Epithelial cell of esophagus (primary cell): Measurements from ENCODE around the gene ZNF300.

Source experiments
- DNase-seq: peaks from one replicate; pipeline ENCODE4 v3.0.0; 2010; ENCODE audit warnings: low read depth
- H3K4me3 ChIP-seq: 2 replicates; pipeline ENCODE4 v1.5.1; 2011; ENCODE audit warnings: mild to moderate bottlenecking, low read length, control low read depth
- CTCF ChIP-seq: IDR thresholded peaks from 2 replicates; pipeline ENCODE4 v1.5.1; 2011; ENCODE audit warnings: low read depth, mild to moderate bottlenecking, low read length, control low read depth, inconsistent platforms; ENCODE audit not compliant: insufficient read depth; ENCODE audit errors: missing control alignments

The ZNF300 gene

DNA sequence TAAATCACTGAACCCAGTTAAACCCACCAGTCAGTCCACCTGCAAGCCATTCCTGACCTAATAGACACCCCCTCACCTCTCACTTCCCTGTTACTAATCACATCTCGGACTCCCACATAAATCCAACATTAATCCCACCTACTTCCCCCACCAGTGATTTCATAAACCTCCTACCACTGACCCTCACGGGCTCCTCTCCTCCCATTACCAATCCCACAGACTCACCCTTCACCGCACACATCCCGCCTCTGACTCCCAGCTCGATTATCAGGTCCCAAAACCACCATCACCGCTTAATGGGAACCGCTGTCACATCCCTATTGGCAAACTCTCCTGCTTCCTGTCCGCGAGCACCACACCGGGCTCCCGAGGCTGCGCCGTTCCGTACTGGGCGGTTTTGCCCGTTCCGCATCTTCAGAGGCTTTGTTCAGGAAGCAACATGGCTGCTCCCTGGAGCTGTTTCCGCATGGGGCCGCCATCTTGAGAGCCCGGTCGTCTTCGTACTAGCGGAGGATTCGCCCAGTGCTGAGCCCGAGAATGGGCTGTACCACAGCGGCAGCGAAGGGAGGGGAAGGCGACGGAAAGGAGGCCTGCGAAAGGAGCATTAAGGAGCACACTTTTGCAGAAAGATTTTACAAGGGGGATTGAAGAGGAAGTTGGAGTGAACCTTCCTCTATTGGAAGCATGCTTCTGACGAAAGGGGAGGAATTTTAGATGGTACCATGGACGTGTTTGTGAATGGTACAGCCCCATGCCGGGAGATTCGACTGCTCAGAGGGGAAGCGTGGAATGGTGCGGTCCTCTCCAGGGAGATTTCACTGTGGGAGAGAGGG lies at the start of gene ZNF300:
Gene ZNF300 (minus strand): TSS at position 502 of the 833 bp plus-strand sequence. CDS start 1,825 bp downstream, outside the sequence.
- DNase-seq, result peak; percentile 96
- TF ChIP-seq CTCF, result no peak
- peak within 1 kb of the TSS; percentile 78 for H3K4me3 ChIP-seq

GRCh38 chr5:150948539-150948938 lies 43.8 kb upstream of the ZNF300 start:
- H3K4me3 ChIP-seq, result no peak overlapping the region
- DNase-seq, result no peak
- no peak for TF ChIP-seq CTCF

GRCh38 chr5:150946351-150946905 lies 41.6 kb upstream of the ZNF300 start:
- H3K4me3 ChIP-seq, result peak overlapping the region; percentile 56
- no peak for TF ChIP-seq CTCF
- peak; percentile 80 for DNase-seq

DNA sequence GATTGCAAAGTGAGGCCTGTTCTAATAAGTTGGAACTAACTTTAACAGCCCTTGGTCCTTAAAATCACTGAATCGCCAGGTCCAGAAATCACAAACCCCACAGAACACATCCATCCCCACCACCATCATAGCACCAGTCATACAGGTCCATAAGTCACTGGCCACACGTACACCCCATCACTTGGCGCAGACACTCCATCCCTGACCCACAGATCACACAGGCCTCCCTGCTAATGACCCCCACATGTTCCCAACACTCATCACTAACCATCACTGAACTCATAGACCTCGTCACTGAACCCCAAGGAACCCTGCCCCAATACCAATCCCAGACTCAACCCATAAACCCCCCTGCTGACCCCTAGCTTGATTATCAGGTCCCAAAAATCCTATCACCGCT lies 41.2 kb upstream of the ZNF300 start:
- DNase-seq, result no peak
- peak overlapping the region; percentile 56 for H3K4me3 ChIP-seq
- TF ChIP-seq CTCF, result no peak

DNA sequence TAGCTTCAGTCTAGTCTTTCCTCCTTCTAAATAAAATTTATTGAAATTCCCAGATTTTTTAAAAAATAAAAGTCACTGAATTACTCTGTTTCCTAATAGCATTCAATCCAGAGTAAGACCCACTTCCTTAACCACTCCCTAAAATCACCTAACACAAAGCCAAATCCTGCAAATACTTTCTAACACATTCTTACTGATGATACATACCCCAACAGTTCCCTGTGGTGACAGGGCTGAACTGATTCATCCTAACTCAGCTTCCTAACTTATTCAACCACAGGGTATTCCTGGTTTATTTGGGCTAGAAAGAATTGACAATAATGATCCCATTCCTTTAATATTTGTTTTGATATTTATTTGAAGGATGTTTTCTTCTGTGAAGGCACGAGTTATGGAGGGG lies 40.7 kb upstream of the ZNF300 start:
- peak overlapping the region; percentile 56 for H3K4me3 ChIP-seq
- TF ChIP-seq CTCF, result no peak
- peak; percentile 61 for DNase-seq

DNA sequence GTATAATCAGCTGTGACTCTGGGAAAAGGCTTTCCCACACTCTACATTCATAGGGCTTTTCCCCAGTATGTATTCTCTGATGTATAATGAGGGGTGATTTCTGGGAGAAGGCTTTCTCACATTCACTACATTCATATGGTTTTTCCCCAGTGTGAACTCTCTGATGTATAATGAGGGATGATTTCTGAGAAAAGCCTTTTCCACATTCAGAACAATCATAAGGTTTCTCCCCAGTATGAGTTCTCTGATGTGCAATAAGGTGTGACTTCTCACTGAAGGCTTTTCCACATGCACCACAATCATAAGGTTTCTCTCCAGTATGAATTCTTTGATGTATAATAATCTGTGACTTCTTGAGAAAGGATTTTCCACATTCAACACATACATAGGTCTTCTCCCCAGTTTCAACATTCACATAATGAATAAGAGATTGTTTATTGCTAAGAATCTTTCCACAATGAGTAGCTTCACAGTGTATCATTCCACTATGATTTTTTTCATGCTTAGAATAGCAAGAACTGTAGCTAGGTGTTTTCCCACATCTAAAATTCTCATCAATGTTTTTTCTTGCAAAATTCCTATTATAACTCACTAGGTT lies 26.7 kb upstream of the ZNF300 start:
- no peak for DNase-seq
- no peak for TF ChIP-seq CTCF
- no peak overlapping the region for H3K4me3 ChIP-seq
